Vagina (tissue), 2 donors: Measurements from ENCODE around the gene TOMM22. TPM values are rescaled to one million over a fixed set of nuclear protein-coding genes. Genes with fewer than 3 reads are reported as not detected.

Source experiments
- DNase-seq, 2 donors: peaks; one replicate each; pipeline ENCODE4 v3.0.0-alpha.2; 2017; ENCODE audit errors: extremely low spot score in 2 of 2
- H3K27ac ChIP-seq: fragments of 200-600 bp; sonication (generic); one replicate; pipeline ENCODE4 v1.5.1; 2019
- H3K27me3 ChIP-seq: fragments of 200-600 bp; sonication (generic); one replicate; pipeline ENCODE4 v1.5.1; 2019
- H3K36me3 ChIP-seq, 2 donors: fragments of 200-600 bp; sonication (generic); one replicate each; pipeline ENCODE4 v1.5.1; 2017 to 2019
- H3K4me1 ChIP-seq: fragments of 200-600 bp; sonication (generic); one replicate; pipeline ENCODE4 v1.5.1; 2019
- H3K4me3 ChIP-seq, 2 donors: fragments of 200-600 bp; sonication (generic); 1 replicate in 1 of 2; 2 replicates in 1 of 2; pipeline ENCODE4 v1.5.1; 2016 to 2019
- H3K9me3 ChIP-seq: fragments of 200-600 bp; sonication (generic); one replicate; pipeline ENCODE4 v1.5.1; 2019
- CTCF ChIP-seq, 3 experiments: fragments of 450-650 bp in 2 of 3; fragments of 200-600 bp in 1 of 3; sonication (generic) in 1 of 3; IDR thresholded peaks; one replicate each; pipeline ENCODE4 v1.5.1; 2017 to 2019; ENCODE audit warnings: antibody characterized with exemption in 3 of 3, mild to moderate bottlenecking in 2 of 3, moderate library complexity in 2 of 3
- POLR2A ChIP-seq, 2 donors: fragments of 450-650 bp; IDR thresholded peaks; one replicate each; pipeline ENCODE4 v1.6.1; 2017; ENCODE audit warnings: antibody characterized with exemption in 2 of 2, mild to moderate bottlenecking in 2 of 2, moderate library complexity in 2 of 2
- POLR2AphosphoS5 ChIP-seq, 2 donors: sonication (generic); formaldehyde crosslinking; IDR thresholded peaks; one replicate each; pipeline ENCODE4 v1.9.0; 2017; ENCODE audit warnings: antibody characterized with exemption in 2 of 2, mild to moderate bottlenecking in 2 of 2, low read depth in 1 of 2; ENCODE audit not compliant: insufficient read depth in 1 of 2
- intact Hi-C: fragments of 100-400 bp; cut with DNase I; formaldehyde crosslinking; loops from one replicate; pipeline ENCODE4 v1.15.1; 2023
- total RNA-seq: library from RNA; depleted of rRNA; stranded (reverse); fragments of >200 nt; gene quantifications from one replicate; pipeline ENCODE4 v1.2.3, GENCODE V29; 2016

Gene TOMM22
- total RNA-seq, 1 donor from 2014 or later: 21.1 TPM

- Histone ChIP-seq H3K36me3 (peaks cover 0 to 83% of the 10 kb centered on the region in 2 donors), H3K9me3 (no peaks in the 10 kb centered on the region), H3K27me3 (no peaks in the 10 kb centered on the region), H3K4me1 (peaks cover under 1% of the 10 kb centered on the region), H3K4me3 (no peak overlapping the region), H3K27ac (no peak overlapping the region)
- intact Hi-C loops: no loop called here
- no peak for DNase-seq
- no peak for TF ChIP-seq POLR2A (IDR thresholded peaks at IDR 0.05)
- no peak for TF ChIP-seq POLR2AphosphoS5 (IDR thresholded peaks at IDR 0.05; ENCODE audit: insufficient read depth in 1 of 2, low read depth in 1 of 2)
- no peak for TF ChIP-seq CTCF (IDR thresholded peaks at IDR 0.05)
Measured at GRCh38 chr22:38724176-38724575, 42.4 kb downstream of the TOMM22 start.

- DNase-seq: no peak
- no peak for TF ChIP-seq CTCF (IDR thresholded peaks at IDR 0.05)
- TF ChIP-seq POLR2AphosphoS5 (IDR thresholded peaks at IDR 0.05; ENCODE audit: insufficient read depth in 1 of 2, low read depth in 1 of 2): no peak
- TF ChIP-seq POLR2A (IDR thresholded peaks at IDR 0.05): no peak
- H3K4me3 ChIP-seq: no peak overlapping the region
- no peak overlapping the region for H3K27ac ChIP-seq
- no peaks in the 10 kb centered on the region for H3K4me1 ChIP-seq
- intact Hi-C loops: no loop called here
- H3K9me3 ChIP-seq: no peaks in the 10 kb centered on the region
- no peaks in the 10 kb centered on the region for H3K27me3 ChIP-seq
- H3K36me3 ChIP-seq: peaks cover 0 to 91% of the 10 kb centered on the region in 2 donors
Measured at GRCh38 chr22:38724926-38725571, 43.3 kb downstream of the TOMM22 start.

GRCh38 chr22:38725900-38726655 lies 44.3 kb downstream of the TOMM22 start:
- Histone ChIP-seq H3K27me3 (no peaks in the 10 kb centered on the region), H3K4me1 (no peaks in the 10 kb centered on the region), H3K36me3 (peaks cover 0 to 96% of the 10 kb centered on the region in 2 donors), H3K4me3 (no peak overlapping the region), H3K9me3 (no peaks in the 10 kb centered on the region), H3K27ac (no peak overlapping the region)
- intact Hi-C loops: no loop called here
- no peak for DNase-seq
- no peak for TF ChIP-seq POLR2AphosphoS5 (IDR thresholded peaks at IDR 0.05; ENCODE audit: insufficient read depth in 1 of 2, low read depth in 1 of 2)
- TF ChIP-seq CTCF (IDR thresholded peaks at IDR 0.05): no peak
- TF ChIP-seq POLR2A (IDR thresholded peaks at IDR 0.05): no peak

GRCh38 chr22:38727123-38727522 lies 45.4 kb downstream of the TOMM22 start:
- Histone ChIP-seq H3K27ac (no peak overlapping the region), H3K9me3 (no peaks in the 10 kb centered on the region), H3K27me3 (no peaks in the 10 kb centered on the region), H3K36me3 (peaks cover 0 to 86% of the 10 kb centered on the region in 2 donors), H3K4me1 (peaks cover under 1% of the 10 kb centered on the region), H3K4me3 (no peak overlapping the region)
- TF ChIP-seq POLR2AphosphoS5 (IDR thresholded peaks at IDR 0.05; ENCODE audit: insufficient read depth in 1 of 2, low read depth in 1 of 2): no peak
- TF ChIP-seq CTCF (IDR thresholded peaks at IDR 0.05): no peak
- TF ChIP-seq POLR2A (IDR thresholded peaks at IDR 0.05): no peak
- intact Hi-C loops: no loop called here
- DNase-seq: no peak
